GM12873 (cell line): ENCODE data around the gene C20orf204.

Experiments used
- CTCF ChIP-seq: IDR thresholded peaks from 2 replicates; pipeline ENCODE4 v1.5.1; 2012; ENCODE audit warnings: low read depth, mild to moderate bottlenecking, moderate library complexity, low read length, control low read depth; ENCODE audit not compliant: insufficient read depth; ENCODE audit errors: missing control alignments

C20orf204 gene

GRCh38 chr20:64035933-64036345, at the start of gene C20orf204:
C20orf204 (plus strand) TSS chr20:64036182; CDS start chr20:64036324, 142 bp downstream.
- no peak for TF ChIP-seq CTCF

- TF ChIP-seq CTCF: no peak
These were observed 35.1 kb upstream of the C20orf204 start for GRCh38 chr20:64000906-64001305.

DNA sequence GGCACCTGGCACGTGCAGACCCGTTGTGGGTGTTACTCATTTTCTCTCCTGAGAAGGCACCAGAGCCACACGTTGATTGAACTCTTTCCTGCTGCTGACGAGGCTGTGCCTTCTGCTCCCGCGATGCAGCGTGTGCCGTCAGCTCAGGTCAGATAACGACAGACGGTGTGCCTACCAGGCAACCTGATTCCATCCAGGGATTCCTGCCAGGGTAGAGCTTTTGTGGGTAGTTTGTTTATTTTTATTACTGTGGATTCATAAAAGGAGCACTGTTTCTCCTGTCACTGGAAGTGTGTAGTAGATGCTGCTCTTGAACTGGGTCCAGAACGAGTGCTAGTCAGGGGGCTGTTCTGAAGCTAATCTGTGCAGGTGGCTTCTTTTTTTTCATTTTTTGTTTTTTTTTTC, 34.4 kb upstream of the C20orf204 start:
- no peak for TF ChIP-seq CTCF

DNA sequence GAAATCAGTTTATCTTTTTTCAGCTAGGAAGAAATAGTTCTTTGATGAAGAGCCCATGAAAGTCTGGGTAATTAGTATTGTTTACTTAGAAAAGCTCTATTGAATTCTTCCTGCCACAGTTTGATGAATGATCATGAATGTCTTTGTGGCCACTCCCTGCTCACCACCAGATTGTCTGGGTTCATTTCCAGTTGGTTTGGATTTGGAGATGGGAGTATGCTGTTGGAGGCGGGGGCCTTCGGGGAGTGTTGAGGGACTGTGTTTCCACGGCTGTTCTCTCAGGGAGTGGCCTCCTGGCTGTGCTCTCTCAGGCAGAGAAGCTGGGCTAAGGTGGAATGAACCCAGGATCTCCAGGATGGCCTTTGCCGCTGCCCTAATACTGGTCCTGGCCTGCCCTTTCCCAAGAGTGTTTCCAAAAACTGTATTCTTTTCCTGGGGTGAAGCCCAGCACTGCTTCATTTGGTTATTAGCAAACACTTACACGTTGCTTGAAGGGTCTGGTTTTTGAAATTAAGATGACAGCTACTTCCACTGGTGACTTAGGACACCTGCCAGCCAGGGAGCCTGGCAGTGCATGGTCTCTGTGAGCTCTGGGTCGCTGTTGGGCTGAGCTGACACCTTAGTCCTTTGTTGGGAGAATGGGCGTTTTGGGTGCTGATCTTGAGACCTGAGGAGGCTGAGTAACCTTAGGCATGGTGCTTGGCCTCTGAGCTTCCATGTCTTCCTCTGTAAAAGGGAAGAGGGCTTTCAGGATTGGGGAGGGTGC, 31.8 kb upstream of the C20orf204 start:
- TF ChIP-seq CTCF: no peak

DNA sequence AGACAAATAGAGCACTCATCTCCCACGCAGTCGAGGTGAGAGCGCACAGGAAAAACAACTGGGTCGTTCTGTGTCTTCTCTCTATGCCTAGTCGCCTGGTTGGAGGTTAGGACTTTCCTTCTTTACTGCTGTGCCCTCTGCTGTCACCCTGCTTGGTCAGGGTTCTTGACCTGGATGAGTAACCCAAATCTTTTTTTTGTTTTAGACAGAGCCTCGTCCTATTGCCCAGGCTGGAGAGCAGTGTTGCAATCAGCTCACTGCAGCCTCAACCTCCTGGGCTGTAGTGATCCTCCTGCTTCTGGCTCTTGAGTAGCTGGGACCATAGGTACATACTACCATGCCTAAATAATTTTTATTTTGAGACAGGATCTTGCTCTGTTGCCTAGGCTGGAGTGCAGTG, 30.6 kb upstream of the C20orf204 start:
- no peak for TF ChIP-seq CTCF

GRCh38 chr20:64006490-64006889, 29.5 kb upstream of the C20orf204 start:
- no peak for TF ChIP-seq CTCF

DNA sequence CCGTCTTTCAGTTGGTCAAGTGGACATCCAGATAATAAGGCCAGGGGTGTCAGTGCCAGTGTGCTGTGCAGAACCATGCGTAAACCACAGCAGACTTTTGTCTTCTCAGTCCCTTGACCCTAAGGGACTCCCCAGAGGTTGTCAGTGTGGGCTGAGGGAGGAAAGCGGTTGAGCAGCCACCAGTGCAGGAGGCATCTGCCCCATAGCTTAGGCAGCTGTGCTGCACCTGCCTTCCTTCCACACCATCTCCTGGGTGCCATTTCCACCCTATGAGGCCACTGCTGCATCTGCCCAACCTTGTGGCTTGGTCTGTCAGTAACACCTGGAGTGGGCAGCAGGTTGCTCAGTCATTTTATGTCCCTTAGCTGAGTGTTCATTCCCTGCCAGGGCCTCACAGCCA, 29.1 kb upstream of the C20orf204 start:
- no peak for TF ChIP-seq CTCF
